Prostate gland (tissue), 2 donors: ENCODE data around the gene DLG2. TPM values are rescaled to one million over a fixed set of nuclear protein-coding genes. Genes with fewer than 3 reads are reported as not detected.

Experiments
- DNase-seq: peaks from one replicate; pipeline ENCODE4 v3.0.0-alpha.2; 2019; ENCODE audit warnings: low spot score
- H3K27ac ChIP-seq, 2 donors: fragments of 200-600 bp; sonication (generic); 2 replicates each; pipeline ENCODE4 v1.5.1; 2017 to 2019
- H3K27me3 ChIP-seq: fragments of 200-600 bp; sonication (generic); replicated peaks from 2 replicates; pipeline ENCODE4 v1.5.1; 2019; ENCODE audit not compliant: insufficient read depth
- H3K36me3 ChIP-seq, 2 donors: fragments of 200-600 bp; sonication (generic); 1 replicate in 1 of 2; 2 replicates in 1 of 2; pipeline versions ENCODE4 v1.5.1 to v1.8.1; 2017 to 2019
- H3K4me1 ChIP-seq: fragments of 200-600 bp; sonication (generic); replicated peaks from 2 replicates; pipeline ENCODE4 v1.5.1; 2019
- H3K4me3 ChIP-seq, 2 donors: fragments of 200-600 bp; sonication (generic); 2 replicates each; pipeline ENCODE4 v1.5.1; 2017 to 2019
- H3K9me3 ChIP-seq: fragments of 200-600 bp; sonication (generic); 2 replicates; pipeline ENCODE4 v1.5.1; 2017
- POLR2A ChIP-seq: fragments of 450-650 bp; IDR thresholded peaks from one replicate; pipeline ENCODE4 v1.6.1; 2016; ENCODE audit warnings: antibody characterized with exemption, mild to moderate bottlenecking
- POLR2AphosphoS5 ChIP-seq: sonication (generic); formaldehyde crosslinking; IDR thresholded peaks from one replicate; pipeline ENCODE4 v1.6.1; 2017; ENCODE audit warnings: antibody characterized with exemption
- WGBS: methylation state at CpG from one replicate; pipeline ENCODE4 v1.1.5; 2018; 5-methylcytosine and 5-hydroxymethylcytosine counted together
- intact Hi-C: fragments of 100-400 bp; cut with DNase I; formaldehyde crosslinking; loops from one replicate; pipeline ENCODE4 v1.14.2; 2022
- total RNA-seq, 2 donors: library from RNA; depleted of rRNA; stranded (reverse); fragments of >200 nt; gene quantifications; one replicate each; pipeline ENCODE4 v1.1.0, GENCODE V29; 2016
- TF ChIP-seq, protein P1 (sequence below), 4 experiments: fragments of 200-600 bp in 2 of 4; fragments of 450-650 bp in 2 of 4; sonication (generic) in 2 of 4; IDR thresholded peaks; 1 replicate in 3 of 4; 2 replicates in 1 of 4; pipeline ENCODE4 v1.5.1; 2016 to 2019; ENCODE audit warnings: antibody characterized with exemption in 4 of 4, mild to moderate bottlenecking in 2 of 4, moderate library complexity in 2 of 4

Gene DLG2
- total RNA-seq, 2 donors from 2014 or later: 9.8 to 16.2 TPM

DNA sequence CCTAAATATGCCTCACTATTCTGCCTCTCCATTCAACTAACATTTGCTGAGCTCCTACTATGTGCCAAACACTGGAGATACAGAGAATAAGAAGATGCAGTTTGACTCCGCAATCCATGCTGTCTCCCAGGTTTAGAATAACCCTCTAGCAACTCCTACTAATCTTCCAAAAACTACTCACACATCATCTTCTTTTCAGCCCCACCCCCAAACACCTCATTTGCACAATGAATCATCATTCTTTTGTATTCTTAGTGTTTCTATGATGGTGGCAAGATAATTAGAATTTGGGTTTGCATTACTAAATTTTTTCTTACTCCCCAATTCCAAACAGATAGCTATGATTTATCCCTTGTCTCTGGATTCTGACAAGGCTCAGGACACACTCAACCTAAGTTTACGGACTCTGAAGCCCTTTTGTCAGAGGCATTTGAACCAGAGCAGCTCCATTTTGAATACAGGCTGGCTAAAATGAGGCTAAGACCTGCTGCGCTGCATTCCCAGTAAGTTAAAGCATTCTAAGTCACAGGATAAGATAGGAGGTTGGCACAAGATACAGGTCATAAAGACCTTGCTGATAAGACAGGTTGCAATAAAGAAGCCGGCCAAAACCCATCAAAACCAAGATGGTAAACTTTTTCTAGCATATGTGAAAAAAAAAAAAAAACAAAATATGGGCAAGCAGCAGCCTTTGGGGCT, 1038.9 kb downstream of the DLG2 start:
- Histone ChIP-seq H3K4me1 (no peaks in the 10 kb centered on the region), H3K9me3 (no peaks in the 10 kb centered on the region), H3K27ac (no peak overlapping the region), H3K36me3 (no peaks in the 10 kb centered on the region), H3K27me3 (no peaks in the 10 kb centered on the region), H3K4me3 (no peak overlapping the region)
- WGBS: 60% methylated on average over 4 of the region's 4 CpGs
- DNase-seq: no peak
- intact Hi-C loops: no loop called here
- TF ChIP-seq POLR2A (no peak), POLR2AphosphoS5 (peak; percentile 12)

DNA sequence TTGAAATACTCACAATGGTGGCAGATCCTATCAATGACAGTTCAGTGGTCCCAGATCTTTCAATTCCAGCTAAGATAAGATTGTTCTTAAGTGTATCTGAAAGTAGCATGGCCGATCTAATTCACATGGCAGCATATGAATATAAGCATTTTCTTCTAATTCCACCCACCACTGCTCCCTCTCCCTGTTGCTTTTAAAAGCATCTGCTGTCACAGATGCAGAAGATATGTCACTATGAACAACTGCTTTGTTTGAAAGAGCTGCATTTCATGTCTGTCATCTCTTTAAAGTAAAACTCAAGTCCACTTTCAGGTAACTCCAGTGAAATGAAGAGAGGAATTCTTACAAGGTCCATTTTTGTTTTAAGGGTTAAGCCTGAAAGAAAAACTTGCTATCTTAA, 1044.0 kb downstream of the DLG2 start:
- TF ChIP-seq POLR2A (no peak), POLR2AphosphoS5 (no peak)
- TF ChIP-seq, protein P1, sequence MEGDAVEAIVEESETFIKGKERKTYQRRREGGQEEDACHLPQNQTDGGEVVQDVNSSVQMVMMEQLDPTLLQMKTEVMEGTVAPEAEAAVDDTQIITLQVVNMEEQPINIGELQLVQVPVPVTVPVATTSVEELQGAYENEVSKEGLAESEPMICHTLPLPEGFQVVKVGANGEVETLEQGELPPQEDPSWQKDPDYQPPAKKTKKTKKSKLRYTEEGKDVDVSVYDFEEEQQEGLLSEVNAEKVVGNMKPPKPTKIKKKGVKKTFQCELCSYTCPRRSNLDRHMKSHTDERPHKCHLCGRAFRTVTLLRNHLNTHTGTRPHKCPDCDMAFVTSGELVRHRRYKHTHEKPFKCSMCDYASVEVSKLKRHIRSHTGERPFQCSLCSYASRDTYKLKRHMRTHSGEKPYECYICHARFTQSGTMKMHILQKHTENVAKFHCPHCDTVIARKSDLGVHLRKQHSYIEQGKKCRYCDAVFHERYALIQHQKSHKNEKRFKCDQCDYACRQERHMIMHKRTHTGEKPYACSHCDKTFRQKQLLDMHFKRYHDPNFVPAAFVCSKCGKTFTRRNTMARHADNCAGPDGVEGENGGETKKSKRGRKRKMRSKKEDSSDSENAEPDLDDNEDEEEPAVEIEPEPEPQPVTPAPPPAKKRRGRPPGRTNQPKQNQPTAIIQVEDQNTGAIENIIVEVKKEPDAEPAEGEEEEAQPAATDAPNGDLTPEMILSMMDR (IDR thresholded peaks at IDR 0.05): no peak
- Histone ChIP-seq H3K27me3 (no peaks in the 10 kb centered on the region), H3K4me1 (no peaks in the 10 kb centered on the region), H3K9me3 (no peaks in the 10 kb centered on the region), H3K36me3 (no peaks in the 10 kb centered on the region), H3K4me3 (no peak overlapping the region), H3K27ac (no peak overlapping the region)
- 44% methylated on average over 1 of the region's 1 CpG for WGBS
- DNase-seq: no peak
- intact Hi-C loops: no loop called here

DNA sequence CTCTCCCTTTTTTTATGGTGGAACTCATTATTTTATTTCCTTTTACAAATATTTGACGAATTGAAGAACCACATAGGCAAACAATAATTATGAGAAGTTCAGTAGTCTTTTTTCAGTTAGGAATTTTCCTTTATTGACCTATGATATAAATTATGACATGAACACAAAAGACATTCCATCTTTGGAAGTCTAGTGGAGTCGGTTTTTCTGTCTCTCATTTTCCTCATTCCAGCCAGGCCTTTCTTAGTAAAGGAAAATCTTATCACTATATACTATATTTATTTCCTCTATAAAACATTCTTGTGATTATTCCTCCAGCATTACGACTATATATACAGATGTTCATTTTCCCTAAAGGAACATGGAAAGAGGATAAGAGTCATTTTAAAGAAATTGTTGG, 1046.1 kb downstream of the DLG2 start:
- WGBS: 36% methylated on average over 3 of the region's 3 CpGs
- Histone ChIP-seq H3K4me1 (no peaks in the 10 kb centered on the region), H3K27me3 (no peaks in the 10 kb centered on the region), H3K27ac (no peak overlapping the region), H3K36me3 (no peaks in the 10 kb centered on the region), H3K9me3 (no peaks in the 10 kb centered on the region), H3K4me3 (no peak overlapping the region)
- intact Hi-C loops: no loop called here
- TF ChIP-seq POLR2A (no peak), POLR2AphosphoS5 (no peak)
- TF ChIP-seq, protein P1 (IDR thresholded peaks at IDR 0.05): no peak
- no peak for DNase-seq

DNA sequence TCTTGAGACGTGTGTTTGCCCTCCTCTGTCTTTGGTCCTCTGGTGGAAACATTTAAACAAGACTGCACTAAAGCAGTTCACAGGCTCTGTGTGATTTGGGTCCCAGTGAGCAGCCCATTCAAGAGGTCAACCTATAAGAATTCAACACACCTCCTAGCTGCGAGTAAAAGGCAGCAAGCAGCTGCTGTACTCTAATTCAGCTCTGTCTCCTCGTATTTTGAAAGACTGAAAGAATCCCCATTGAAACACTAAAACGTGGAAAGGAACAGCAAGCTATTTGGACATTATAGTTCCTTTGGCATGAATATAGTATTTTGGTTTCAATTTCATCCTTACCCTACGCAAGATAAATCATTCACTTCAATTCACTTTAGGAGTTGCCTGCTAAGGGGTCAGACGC, 1046.7 kb downstream of the DLG2 start:
- Histone ChIP-seq H3K27ac (no peak overlapping the region), H3K4me1 (no peaks in the 10 kb centered on the region), H3K36me3 (no peaks in the 10 kb centered on the region), H3K4me3 (no peak overlapping the region), H3K9me3 (no peaks in the 10 kb centered on the region), H3K27me3 (no peaks in the 10 kb centered on the region)
- DNase-seq: no peak
- TF ChIP-seq POLR2A: no peak
- TF ChIP-seq POLR2AphosphoS5: no peak
- TF ChIP-seq, protein P1 (IDR thresholded peaks at IDR 0.05): no peak
- intact Hi-C loops: no loop called here
- 41% methylated on average over 6 of the region's 6 CpGs for WGBS

DNA sequence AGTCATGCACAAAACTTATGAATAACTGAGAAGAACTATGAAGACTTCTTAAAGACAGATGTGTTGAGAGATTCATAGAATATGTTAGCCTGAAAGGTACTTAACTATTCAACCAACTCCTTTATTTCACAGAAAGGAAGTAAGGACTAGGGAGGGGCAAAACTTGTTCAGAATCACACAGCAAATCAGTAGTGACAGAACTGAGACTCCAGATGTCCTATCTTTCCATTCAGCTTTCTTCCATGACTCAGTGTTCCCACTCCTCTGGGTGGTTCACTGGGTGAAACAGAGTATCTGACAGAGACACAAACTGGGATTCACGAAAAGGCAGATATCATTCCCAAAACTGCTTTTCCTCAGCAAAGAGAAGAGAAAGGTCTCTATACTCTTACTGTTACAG, 1053.3 kb downstream of the DLG2 start:
- Histone ChIP-seq H3K27me3 (no peaks in the 10 kb centered on the region), H3K4me1 (no peaks in the 10 kb centered on the region), H3K4me3 (no peak overlapping the region), H3K36me3 (no peaks in the 10 kb centered on the region), H3K27ac (no peak overlapping the region), H3K9me3 (no peaks in the 10 kb centered on the region)
- no peak for DNase-seq
- TF ChIP-seq, protein P1 (IDR thresholded peaks at IDR 0.05): no peak
- no peak for TF ChIP-seq POLR2A
- no peak for TF ChIP-seq POLR2AphosphoS5
- intact Hi-C loops: no loop called here
- WGBS: 95% methylated on average over 1 of the region's 1 CpG
